ENCODE data around the gene TFIP11. TPM values are rescaled to one million over a fixed set of nuclear protein-coding genes. Genes with fewer than 3 reads are reported as not detected.

The TFIP11 gene
- total RNA-seq, 4 donors from 2014 or later, result 20.3 to 38.3 (median 21.6) TPM

DNA sequence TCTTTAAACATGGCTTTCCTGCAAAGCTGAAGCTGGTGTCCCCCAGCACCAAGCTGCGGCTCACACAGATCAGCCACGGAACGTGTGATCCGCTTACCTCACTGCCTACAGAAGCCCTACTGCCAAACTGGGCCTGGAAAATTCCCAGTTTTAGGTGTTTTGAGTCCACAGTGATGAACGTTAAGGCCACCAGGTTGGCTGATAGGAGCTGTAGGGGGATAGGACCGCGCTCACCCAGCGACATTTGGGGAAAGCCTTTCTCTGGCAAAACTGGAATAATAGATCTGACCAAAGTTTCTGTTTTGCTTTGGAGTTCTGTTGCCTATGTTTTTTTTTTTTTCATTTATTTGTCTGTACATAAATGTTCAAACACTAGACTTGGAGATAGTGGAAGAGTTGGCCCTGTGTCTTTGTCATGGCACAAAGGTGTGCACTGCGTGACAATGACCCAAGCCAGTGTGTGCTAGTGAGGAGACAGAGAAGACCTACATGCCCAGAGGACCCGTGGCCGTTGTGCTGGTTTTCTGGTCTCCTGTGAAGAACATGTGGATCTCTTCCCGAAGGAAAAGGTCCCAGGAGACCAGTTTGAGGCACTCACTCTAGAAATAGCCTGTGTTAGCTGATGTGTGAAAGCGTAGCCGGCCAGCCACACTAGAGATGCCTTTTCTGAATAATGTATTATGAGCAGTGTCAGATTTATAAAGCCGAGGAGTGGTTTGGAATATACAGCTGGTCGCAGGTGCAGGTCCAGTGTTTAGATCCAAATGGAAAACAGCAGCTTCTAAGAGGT is 68.2 kb downstream of the TFIP11 start:
- H3K27me3 ChIP-seq, result peaks cover 6% of the 10 kb centered on the region
- no peak overlapping the region for H3K4me3 ChIP-seq
- H3K9me3 ChIP-seq, result no peaks in the 10 kb centered on the region
- peaks cover 0 to 5% of the 10 kb centered on the region in 2 donors for H3K36me3 ChIP-seq
- 40 to 81% methylated on average over 1 to 8 of the region's 16 CpGs for WGBS, 2 donors (ENCODE audit: low coverage in 1 of 2)
- ATAC-seq, result no peak
- no peak for TF ChIP-seq POLR2AphosphoS5 (IDR thresholded peaks at IDR 0.05)
- TF ChIP-seq, protein P1, sequence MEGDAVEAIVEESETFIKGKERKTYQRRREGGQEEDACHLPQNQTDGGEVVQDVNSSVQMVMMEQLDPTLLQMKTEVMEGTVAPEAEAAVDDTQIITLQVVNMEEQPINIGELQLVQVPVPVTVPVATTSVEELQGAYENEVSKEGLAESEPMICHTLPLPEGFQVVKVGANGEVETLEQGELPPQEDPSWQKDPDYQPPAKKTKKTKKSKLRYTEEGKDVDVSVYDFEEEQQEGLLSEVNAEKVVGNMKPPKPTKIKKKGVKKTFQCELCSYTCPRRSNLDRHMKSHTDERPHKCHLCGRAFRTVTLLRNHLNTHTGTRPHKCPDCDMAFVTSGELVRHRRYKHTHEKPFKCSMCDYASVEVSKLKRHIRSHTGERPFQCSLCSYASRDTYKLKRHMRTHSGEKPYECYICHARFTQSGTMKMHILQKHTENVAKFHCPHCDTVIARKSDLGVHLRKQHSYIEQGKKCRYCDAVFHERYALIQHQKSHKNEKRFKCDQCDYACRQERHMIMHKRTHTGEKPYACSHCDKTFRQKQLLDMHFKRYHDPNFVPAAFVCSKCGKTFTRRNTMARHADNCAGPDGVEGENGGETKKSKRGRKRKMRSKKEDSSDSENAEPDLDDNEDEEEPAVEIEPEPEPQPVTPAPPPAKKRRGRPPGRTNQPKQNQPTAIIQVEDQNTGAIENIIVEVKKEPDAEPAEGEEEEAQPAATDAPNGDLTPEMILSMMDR (IDR thresholded peaks at IDR 0.05), result no peak
- TF ChIP-seq EP300 (IDR thresholded peaks at IDR 0.05), result no peak
- TF ChIP-seq POLR2A (IDR thresholded peaks at IDR 0.05), result no peak
- H3K27ac ChIP-seq, result no peak overlapping the region
- peaks cover 0 to 22% (median 0%) of the 10 kb centered on the region in 3 donors for H3K4me1 ChIP-seq

DNA sequence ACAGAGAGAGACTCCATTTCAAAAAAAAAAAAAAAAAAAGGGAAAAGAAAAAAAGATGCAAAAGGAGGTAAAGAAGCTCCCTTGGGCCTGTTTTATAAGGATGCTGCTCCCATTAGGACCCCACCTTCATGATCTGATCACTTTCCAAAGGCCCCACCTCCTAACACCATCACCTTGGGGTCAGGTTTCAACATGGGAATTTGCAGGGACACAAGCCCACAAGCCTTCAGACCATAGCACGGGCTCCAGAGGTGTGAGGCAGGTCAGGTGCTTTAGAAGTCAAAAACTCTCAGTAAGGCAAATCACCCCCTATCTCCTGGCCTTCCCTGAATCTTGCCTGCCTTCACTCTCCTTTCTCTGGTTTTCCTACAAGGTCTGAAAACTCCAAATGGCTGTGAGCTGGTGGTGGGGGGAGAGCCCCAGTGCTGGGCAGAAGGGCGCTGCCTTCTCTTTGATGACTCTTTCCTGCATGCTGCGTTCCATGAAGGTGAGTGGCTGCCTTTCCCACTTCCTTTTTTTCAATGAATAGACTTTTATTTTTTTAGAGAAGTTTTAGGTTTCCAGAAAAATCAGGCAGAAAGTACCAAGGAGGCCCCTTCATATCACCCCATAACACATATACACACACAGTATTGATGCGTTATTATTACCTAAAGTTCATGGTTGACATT is 70.1 kb downstream of the TFIP11 start:
- no peak for ATAC-seq
- Histone ChIP-seq H3K27ac (no peak overlapping the region), H3K36me3 (peaks cover 0 to 5% of the 10 kb centered on the region in 2 donors), H3K4me1 (peaks cover 0 to 4% (median 0%) of the 10 kb centered on the region in 3 donors), H3K4me3 (no peak overlapping the region), H3K27me3 (peaks cover 6% of the 10 kb centered on the region), H3K9me3 (no peaks in the 10 kb centered on the region)
- no peak for TF ChIP-seq POLR2AphosphoS5 (IDR thresholded peaks at IDR 0.05)
- no peak for TF ChIP-seq EP300 (IDR thresholded peaks at IDR 0.05)
- TF ChIP-seq, protein P1 (IDR thresholded peaks at IDR 0.05), result no peak
- no peak for TF ChIP-seq POLR2A (IDR thresholded peaks at IDR 0.05)
- WGBS, 2 donors (ENCODE audit: low coverage in 1 of 2), result 81 to 83% methylated on average over 4 of the region's 4 CpGs

Small RNA genes within 50 kb of the gene (small RNA-seq; reads per million reads assigned to genes)
- gene MIR548J, result 0 to 0.64 (median 0) reads per million in 4 donors

Other genes starting within 250 kb of the TFIP11 start
- gene ASPHD2, start 83.2 kb downstream of the TFIP11 start, total RNA-seq, result 1 to 10 TPM; 1.0 to 1.4 (median 1.2) TPM
- gene HPS4, start 28.7 kb downstream of the TFIP11 start, total RNA-seq, result 10 to 100 TPM; 11.2 to 34.7 (median 20.3) TPM
- gene SRRD, start 28.6 kb downstream of the TFIP11 start, total RNA-seq, result 10 to 100 TPM; 16.7 to 30.0 (median 23.5) TPM
- 10 to 100 TPM; 16.8 to 27.7 (median 21.0) TPM for gene TPST2, start 77.7 kb upstream of the TFIP11 start, total RNA-seq
- under 1 TPM in 1 of 4 donors, not detected in 3; 0.40 TPM for gene CRYBB1, start 105.6 kb upstream of the TFIP11 start, total RNA-seq
- not detected for gene CRYBA4, start 109.5 kb upstream of the TFIP11 start, total RNA-seq
- gene MIAT, start 145.1 kb upstream of the TFIP11 start, total RNA-seq, result 1 to 10 TPM in 1 of 4 donors, under 1 TPM in 3; 0.05 to 1.1 (median 0.41) TPM